KMS-11 (cell line): ENCODE results near the gene SRM.

ENCODE experiments used
- H2AFZ ChIP-seq: fragments of 200-600 bp; sonication (generic); 2 replicates; pipeline ENCODE4 v1.6.1; 2016; ENCODE audit warnings: antibody characterized with exemption, mixed run types, low read depth
- H3K27ac ChIP-seq: fragments of 200-600 bp; sonication (generic); 2 replicates; pipeline ENCODE4 v1.6.1; 2016; ENCODE audit warnings: mild to moderate bottlenecking, mixed run types
- H3K27me3 ChIP-seq: fragments of 200-600 bp; sonication (generic); 2 replicates; pipeline ENCODE4 v1.6.1; 2017; ENCODE audit warnings: mild to moderate bottlenecking, low read depth, mixed run types, moderate library complexity; ENCODE audit not compliant: insufficient read depth
- H3K36me3 ChIP-seq: fragments of 200-600 bp; sonication (generic); 2 replicates; pipeline ENCODE4 v1.6.1; 2017; ENCODE audit warnings: mild to moderate bottlenecking, mixed run types; ENCODE audit not compliant: insufficient read depth
- H3K4me1 ChIP-seq: fragments of 200-600 bp; sonication (generic); 2 replicates; pipeline ENCODE4 v1.6.1; 2016; ENCODE audit warnings: mild to moderate bottlenecking, low read depth, mixed run types; ENCODE audit not compliant: poor library complexity, severe bottlenecking
- H3K4me2 ChIP-seq: fragments of 200-600 bp; sonication (generic); 2 replicates; pipeline ENCODE4 v1.7.0; 2016; ENCODE audit warnings: mild to moderate bottlenecking, mixed run types
- H3K4me3 ChIP-seq: fragments of 200-600 bp; sonication (generic); IDR thresholded peaks from 2 replicates; pipeline ENCODE4 v1.6.1; 2017; ENCODE audit warnings: low read depth, low read length, mixed read lengths; ENCODE audit not compliant: insufficient read depth
- H3K79me2 ChIP-seq: fragments of 200-600 bp; sonication (generic); 2 replicates; pipeline ENCODE4 v1.6.1; 2016; ENCODE audit warnings: low read depth, mixed run types; ENCODE audit not compliant: insufficient read depth
- H3K9ac ChIP-seq: fragments of 200-600 bp; sonication (generic); 2 replicates; pipeline ENCODE4 v1.6.1; 2016; ENCODE audit warnings: mild to moderate bottlenecking, mixed run types
- H4K20me1 ChIP-seq: fragments of 200-600 bp; sonication (generic); 2 replicates; pipeline ENCODE4 v1.6.1; 2016; ENCODE audit warnings: mild to moderate bottlenecking, mixed run types; ENCODE audit not compliant: insufficient read depth
- CTCF ChIP-seq: fragments of 200-600 bp; sonication (generic); conservative IDR thresholded peaks from 2 replicates; pipeline ENCODE4 v1.6.1; 2017; ENCODE audit warnings: low read depth, mild to moderate bottlenecking, antibody characterized with exemption, low read length, moderate library complexity, mixed read lengths

SRM gene

GRCh38 chr1:11070876-11071275 is 11.1 kb upstream of the SRM start:
- Histone ChIP-seq H3K4me1 (no peaks in the 10 kb centered on the region), H3K9ac (no peak overlapping the region), H3K79me2 (no peaks in the 10 kb centered on the region), H3K27me3 (no peaks in the 10 kb centered on the region), H3K4me3 (no peak overlapping the region), H3K36me3 (peaks cover 6% of the 10 kb centered on the region; the same call in 1 of the 2 replicates), H3K27ac (no peak overlapping the region), H3K4me2 (no peak overlapping the region), H2AFZ (no peak overlapping the region), H4K20me1 (no peaks in the 10 kb centered on the region)
- no peak for TF ChIP-seq CTCF

- Histone ChIP-seq H3K9ac (no peak overlapping the region), H3K79me2 (no peaks in the 10 kb centered on the region)
Observed at GRCh38 chr1:11068600-11069473, 9.0 kb upstream of the SRM start.

GRCh38 chr1:11067716-11068599 is 8.1 kb upstream of the SRM start:
- TF ChIP-seq CTCF: no peak
- no peak overlapping the region for H3K9ac ChIP-seq
- no peaks in the 10 kb centered on the region for H3K79me2 ChIP-seq
- H3K27ac ChIP-seq: no peak overlapping the region
- no peak overlapping the region for H3K4me2 ChIP-seq
- no peaks in the 10 kb centered on the region for H4K20me1 ChIP-seq
- H3K27me3 ChIP-seq: no peaks in the 10 kb centered on the region
- H2AFZ ChIP-seq: no peak overlapping the region
- peaks cover 6% of the 10 kb centered on the region; the same call in 1 of the 2 replicates for H3K36me3 ChIP-seq
- H3K4me1 ChIP-seq: peaks cover 13% of the 10 kb centered on the region
- H3K4me3 ChIP-seq: no peak overlapping the region

More at GRCh38 chr1:11068600-11069473, 9.0 kb upstream of the SRM start:
- Histone ChIP-seq H4K20me1 (no peaks in the 10 kb centered on the region), H3K4me2 (no peak overlapping the region), H2AFZ (no peak overlapping the region), H3K4me3 (no peak overlapping the region), H3K4me1 (peaks cover 4% of the 10 kb centered on the region), H3K36me3 (peaks cover 6% of the 10 kb centered on the region; the same call in 1 of the 2 replicates), H3K27ac (no peak overlapping the region), H3K27me3 (no peaks in the 10 kb centered on the region)
- no peak for TF ChIP-seq CTCF

- TF ChIP-seq CTCF: no peak
- no peak overlapping the region for H3K4me3 ChIP-seq
- peaks cover 13% of the 10 kb centered on the region; the same call in 1 of the 2 replicates for H3K79me2 ChIP-seq
- no peaks in the 10 kb centered on the region for H3K27me3 ChIP-seq
- no peak overlapping the region for H3K27ac ChIP-seq
- peaks cover 2% of the 10 kb centered on the region; the same call in 1 of the 2 replicates for H3K36me3 ChIP-seq
- H3K4me2 ChIP-seq: no peak overlapping the region
- H3K4me1 ChIP-seq: peaks cover 35% of the 10 kb centered on the region
- no peak overlapping the region for H3K9ac ChIP-seq
- no peaks in the 10 kb centered on the region for H4K20me1 ChIP-seq
- H2AFZ ChIP-seq: no peak overlapping the region
Observed at GRCh38 chr1:11065796-11066195, 6.0 kb upstream of the SRM start.
